Chondrocyte (in vitro differentiated cells): Measurements from ENCODE around the gene MTHFD2. TPM values are rescaled to one million over a fixed set of nuclear protein-coding genes. Genes with fewer than 3 reads are reported as not detected.

Experiments used
- DNase-seq: peaks from one replicate; pipeline ENCODE4 v3.0.0; 2021; ENCODE audit warnings: mixed read lengths, low spot score
- H3K27ac Mint-ChIP-seq: one replicate; pipeline ENCODE4 v1.8.0; 2021; ENCODE audit warnings: mild to moderate bottlenecking, moderate library complexity, mixed read lengths; ENCODE audit not compliant: unreplicated experiment
- H3K27me3 Mint-ChIP-seq: 2 replicates; pipeline ENCODE4 v1.8.0; 2021; ENCODE audit warnings: low read depth, mixed read lengths
- H3K36me3 Mint-ChIP-seq: 2 replicates; pipeline ENCODE4 v1.8.0; 2021; ENCODE audit warnings: low read depth, mixed read lengths
- H3K4me1 Mint-ChIP-seq: 2 replicates; pipeline ENCODE4 v1.8.0; 2021; ENCODE audit warnings: low read depth, mild to moderate bottlenecking, mixed read lengths
- H3K4me3 Mint-ChIP-seq: one replicate; pipeline ENCODE4 v1.8.0; 2021; ENCODE audit warnings: mild to moderate bottlenecking, moderate library complexity, mixed read lengths; ENCODE audit not compliant: unreplicated experiment
- H3K9me3 Mint-ChIP-seq: 2 replicates; pipeline ENCODE4 v1.8.0; 2021; ENCODE audit warnings: low read depth, mixed read lengths
- CTCF ChIP-seq: fragments of 200-600 bp; sonication (generic); IDR thresholded peaks from 2 replicates; pipeline ENCODE4 v1.5.0; 2021; ENCODE audit warnings: antibody characterized with exemption, mild to moderate bottlenecking, moderate library complexity
- total RNA-seq: library from RNA; stranded (reverse); gene quantifications from 3 replicates; pipeline ENCODE4 v1.2.1, GENCODE V29; 2021

Gene MTHFD2
- total RNA-seq, 1 donor from 2014 or later: 363 TPM

GRCh38 chr2:74232426-74232825, 34.0 kb downstream of the MTHFD2 start:
- peaks cover 7% of the 10 kb centered on the region for H3K9me3 Mint-ChIP-seq
- TF ChIP-seq CTCF: no peak
- no peak for DNase-seq

GRCh38 chr2:74233648-74234047, 35.2 kb downstream of the MTHFD2 start:
- Mint-ChIP-seq H3K27me3 (no peaks in the 10 kb centered on the region), H3K4me3 (no peak overlapping the region), H3K27ac (no peak overlapping the region), H3K9me3 (peaks cover 8% of the 10 kb centered on the region), H3K36me3 (peaks cover 4% of the 10 kb centered on the region), H3K4me1 (peaks cover 10% of the 10 kb centered on the region)
- TF ChIP-seq CTCF: no peak
- DNase-seq: no peak

More at GRCh38 chr2:74232426-74232825, 34.0 kb downstream of the MTHFD2 start:
- H3K4me3 Mint-ChIP-seq: no peak overlapping the region
- peaks cover 8% of the 10 kb centered on the region for H3K4me1 Mint-ChIP-seq
- no peaks in the 10 kb centered on the region for H3K27me3 Mint-ChIP-seq
- H3K36me3 Mint-ChIP-seq: peaks cover 4% of the 10 kb centered on the region
- H3K27ac Mint-ChIP-seq: no peak overlapping the region

- H3K36me3 Mint-ChIP-seq: peaks cover 5% of the 10 kb centered on the region
- H3K4me3 Mint-ChIP-seq: no peak overlapping the region
- no peak overlapping the region for H3K27ac Mint-ChIP-seq
- no peak for TF ChIP-seq CTCF
- H3K4me1 Mint-ChIP-seq: peaks cover 13% of the 10 kb centered on the region
- H3K27me3 Mint-ChIP-seq: no peaks in the 10 kb centered on the region
- H3K9me3 Mint-ChIP-seq: peaks cover 14% of the 10 kb centered on the region
- no peak for DNase-seq
These were observed 36.6 kb downstream of the MTHFD2 start for GRCh38 chr2:74235041-74235440.

GRCh38 chr2:74238879-74239278, 40.5 kb downstream of the MTHFD2 start:
- H3K27me3 Mint-ChIP-seq: no peaks in the 10 kb centered on the region
- peaks cover 13% of the 10 kb centered on the region for H3K4me1 Mint-ChIP-seq
- peaks cover 5% of the 10 kb centered on the region for H3K36me3 Mint-ChIP-seq
- H3K4me3 Mint-ChIP-seq: no peak overlapping the region
- DNase-seq: no peak
- TF ChIP-seq CTCF: no peak
- no peak overlapping the region for H3K27ac Mint-ChIP-seq
- H3K9me3 Mint-ChIP-seq: peaks cover 15% of the 10 kb centered on the region

GRCh38 chr2:74239346-74239745, 40.9 kb downstream of the MTHFD2 start:
- Mint-ChIP-seq H3K4me3 (no peak overlapping the region), H3K27ac (no peak overlapping the region), H3K4me1 (peaks cover 13% of the 10 kb centered on the region), H3K9me3 (peaks cover 15% of the 10 kb centered on the region), H3K27me3 (no peaks in the 10 kb centered on the region), H3K36me3 (peaks cover 5% of the 10 kb centered on the region)
- peak; percentile 32 for DNase-seq
- no peak for TF ChIP-seq CTCF
